Lower leg skin (tissue), 4 donors: ENCODE results near the gene CSNK1G2. TPM values are rescaled to one million over a fixed set of nuclear protein-coding genes. Genes with fewer than 3 reads are reported as not detected.
"Not testable (repeated sequence)": the region's sequence is repeated elsewhere in the genome, so short reads cannot be mapped to it uniquely, and the experiment has no call there.

Source experiments
- DNase-seq, 2 donors: peaks; one replicate each; pipeline ENCODE4 v3.0.0-alpha.2; 2019; ENCODE audit warnings: low spot score in 2 of 2
- H3K4me3 ChIP-seq: fragments of 200-600 bp; sonication (generic); 2 replicates; pipeline ENCODE4 v1.5.1; 2017; ENCODE audit warnings: mild to moderate bottlenecking, low read depth; ENCODE audit not compliant: poor library complexity, severe bottlenecking
- POLR2A ChIP-seq, 2 donors: fragments of 450-650 bp; IDR thresholded peaks; one replicate each; pipeline ENCODE4 v1.6.1; 2016 to 2017; ENCODE audit warnings: antibody characterized with exemption in 2 of 2, mild to moderate bottlenecking in 1 of 2, moderate library complexity in 1 of 2
- WGBS, 2 donors: methylation state at CpG; one replicate each; pipeline ENCODE4 v1.1.5; 2018; 5-methylcytosine and 5-hydroxymethylcytosine counted together
- intact Hi-C: fragments of 100-400 bp; cut with DNase I; formaldehyde crosslinking; loops from one replicate; pipeline ENCODE4 v1.15.0; 2023; ENCODE audit warnings: low total_unique reads
- total RNA-seq, 4 donors: library from RNA; depleted of rRNA; stranded (reverse); fragments of >200 nt; gene quantifications; one replicate each; pipeline ENCODE4 v1.1.0, GENCODE V29; 2016
- TF ChIP-seq, protein P1 (sequence below), 3 donors: fragments of 450-650 bp; IDR thresholded peaks; one replicate each; pipeline ENCODE4 v1.5.1; 2016; ENCODE audit warnings: antibody characterized with exemption in 3 of 3, mild to moderate bottlenecking in 3 of 3, moderate library complexity in 2 of 3

Gene CSNK1G2
- total RNA-seq, 4 donors from 2014 or later: 58.8 to 76.9 (median 63.1) TPM

DNA sequence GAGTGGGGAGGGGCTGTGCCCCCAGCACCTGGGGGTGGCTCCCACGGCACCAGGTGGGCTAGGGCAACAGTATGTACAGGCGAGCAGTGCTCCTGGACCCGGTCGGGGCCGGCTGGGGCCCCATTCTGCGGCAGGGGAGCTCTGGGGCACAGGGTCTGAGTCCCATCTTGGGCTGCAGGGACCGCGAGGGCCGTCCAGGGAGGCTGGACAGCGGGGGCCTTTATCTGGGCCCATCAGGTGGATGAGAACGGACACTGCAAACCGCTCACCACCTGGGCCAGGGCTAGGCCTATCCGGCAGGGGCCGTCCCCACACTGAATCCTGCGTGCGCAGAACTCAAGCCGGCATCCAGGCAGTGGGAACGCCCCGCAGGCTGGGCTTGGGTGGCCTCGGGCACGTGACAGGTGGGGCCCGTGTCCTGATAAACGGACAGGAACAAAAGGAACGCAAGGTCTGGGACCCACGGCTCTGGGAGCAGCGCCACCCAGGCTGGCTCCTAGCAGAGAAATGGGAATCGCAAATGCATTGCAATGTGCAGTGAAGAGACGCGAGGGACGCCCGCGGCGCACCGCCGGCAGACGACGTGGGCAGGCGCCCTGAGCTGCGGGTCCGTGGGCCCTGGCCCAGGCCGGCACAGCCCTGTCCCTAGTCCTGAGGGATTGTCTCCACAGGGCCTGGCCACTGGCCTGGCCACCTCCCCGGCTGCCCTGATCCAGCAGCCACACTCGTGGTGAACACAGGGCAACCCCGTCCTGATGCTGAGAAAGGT lies 44.8 kb downstream of the CSNK1G2 start:
- no peak for DNase-seq
- intact Hi-C loops: no loop called here
- 88 to 91% methylated on average over 44 of the region's 44 CpGs for WGBS, 2 donors
- no peak overlapping the region for H3K4me3 ChIP-seq
- TF ChIP-seq, protein P1, sequence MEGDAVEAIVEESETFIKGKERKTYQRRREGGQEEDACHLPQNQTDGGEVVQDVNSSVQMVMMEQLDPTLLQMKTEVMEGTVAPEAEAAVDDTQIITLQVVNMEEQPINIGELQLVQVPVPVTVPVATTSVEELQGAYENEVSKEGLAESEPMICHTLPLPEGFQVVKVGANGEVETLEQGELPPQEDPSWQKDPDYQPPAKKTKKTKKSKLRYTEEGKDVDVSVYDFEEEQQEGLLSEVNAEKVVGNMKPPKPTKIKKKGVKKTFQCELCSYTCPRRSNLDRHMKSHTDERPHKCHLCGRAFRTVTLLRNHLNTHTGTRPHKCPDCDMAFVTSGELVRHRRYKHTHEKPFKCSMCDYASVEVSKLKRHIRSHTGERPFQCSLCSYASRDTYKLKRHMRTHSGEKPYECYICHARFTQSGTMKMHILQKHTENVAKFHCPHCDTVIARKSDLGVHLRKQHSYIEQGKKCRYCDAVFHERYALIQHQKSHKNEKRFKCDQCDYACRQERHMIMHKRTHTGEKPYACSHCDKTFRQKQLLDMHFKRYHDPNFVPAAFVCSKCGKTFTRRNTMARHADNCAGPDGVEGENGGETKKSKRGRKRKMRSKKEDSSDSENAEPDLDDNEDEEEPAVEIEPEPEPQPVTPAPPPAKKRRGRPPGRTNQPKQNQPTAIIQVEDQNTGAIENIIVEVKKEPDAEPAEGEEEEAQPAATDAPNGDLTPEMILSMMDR (IDR thresholded peaks at IDR 0.05): no peak

DNA sequence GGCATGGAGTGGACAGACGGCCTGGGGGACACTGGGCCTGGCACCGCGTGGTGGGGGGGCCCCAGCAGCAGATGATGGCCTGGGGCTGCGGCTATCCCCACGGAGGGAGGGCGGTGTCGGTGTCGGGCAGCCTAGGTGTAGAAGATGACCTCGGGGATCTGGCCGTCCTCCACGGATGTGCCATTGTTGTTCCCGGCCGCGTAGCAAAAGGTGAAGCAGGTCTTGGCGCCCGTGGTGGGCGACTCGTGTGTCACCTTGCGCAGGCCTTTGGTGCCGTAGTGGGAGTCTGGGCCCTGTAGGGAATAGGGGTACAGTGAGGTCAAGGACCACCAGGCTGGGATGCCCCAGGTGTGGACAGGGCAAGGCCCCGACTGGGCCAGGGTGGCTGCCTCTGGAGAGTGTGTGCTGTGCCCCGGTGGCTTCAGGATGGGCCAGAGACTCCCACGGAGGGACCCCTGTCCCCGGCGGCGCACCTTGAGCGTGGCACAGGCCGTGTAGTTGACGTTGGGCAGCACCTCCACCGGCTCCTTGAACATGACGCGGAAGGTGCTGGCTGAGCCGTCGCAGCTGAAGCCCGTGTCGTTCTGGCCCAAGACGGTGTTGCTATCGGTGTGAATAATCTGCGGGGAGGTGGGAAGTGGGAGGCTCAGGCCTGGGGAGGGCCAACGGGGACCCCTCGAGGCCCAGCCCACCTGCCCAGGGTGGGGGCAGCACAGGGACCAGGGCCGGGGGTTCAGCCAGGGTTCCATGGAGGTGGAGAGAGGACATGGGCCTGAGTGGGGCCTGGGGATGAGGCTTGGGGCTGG lies 45.6 kb downstream of the CSNK1G2 start:
- intact Hi-C loops: no loop called here
- H3K4me3 ChIP-seq: no peak overlapping the region
- TF ChIP-seq, protein P1 (IDR thresholded peaks at IDR 0.05): no peak
- TF ChIP-seq POLR2A (IDR thresholded peaks at IDR 0.05): no peak
- 89 to 93% methylated on average over 36 to 42 of the region's 42 CpGs for WGBS, 2 donors
- DNase-seq: no peak

DNA sequence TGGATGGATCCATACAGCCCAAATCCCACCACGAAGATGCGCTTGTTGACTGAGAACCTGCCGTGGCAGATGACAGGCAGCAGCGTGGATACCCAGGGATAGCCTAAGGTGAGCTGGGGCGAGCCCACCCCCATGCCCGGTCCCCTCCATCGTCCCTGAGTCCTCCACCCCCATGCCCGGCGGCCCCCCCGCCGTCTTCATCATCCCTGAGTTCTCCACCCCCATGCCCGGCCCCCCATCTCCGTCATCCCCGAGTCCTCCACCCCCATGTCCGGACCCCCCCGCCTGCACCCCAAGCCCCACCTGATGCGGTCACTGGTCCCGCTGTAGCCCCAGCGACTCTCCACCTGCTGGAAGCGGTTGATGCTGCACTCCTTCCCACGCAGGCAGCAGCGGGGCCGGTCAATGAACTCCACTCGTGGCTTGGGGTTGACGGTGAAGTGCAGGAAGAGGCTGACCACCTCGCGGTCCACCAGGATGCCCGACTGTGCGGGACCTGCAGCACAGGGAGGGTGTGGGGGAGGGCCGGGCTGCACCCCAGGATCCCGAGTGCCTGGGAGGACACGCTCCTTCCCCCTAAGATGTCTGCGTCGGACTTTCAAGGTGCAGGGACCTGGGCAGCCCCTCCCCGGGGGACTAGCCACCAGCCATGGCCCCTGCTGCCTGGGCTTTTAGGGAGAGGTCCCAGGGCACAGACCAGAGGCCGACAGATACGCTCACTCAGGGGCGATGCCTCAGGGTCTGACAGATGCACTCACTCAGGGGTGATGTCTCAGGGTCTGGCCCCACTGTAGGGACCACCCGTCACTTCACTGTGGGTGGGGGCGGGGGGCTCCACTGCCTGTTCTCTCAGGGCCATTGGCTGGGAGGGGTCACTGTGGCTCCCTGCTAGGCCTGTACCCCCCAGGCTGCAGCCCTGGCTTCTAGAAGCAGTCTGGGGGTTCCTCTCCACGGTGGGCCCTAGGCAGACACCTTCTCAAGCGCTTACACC lies 46.5 kb downstream of the CSNK1G2 start:
- H3K4me3 ChIP-seq: no peak overlapping the region
- 82 to 83% methylated on average over 19 to 29 of the region's 42 CpGs for WGBS, 2 donors
- no peak for DNase-seq
- intact Hi-C loops: no loop called here
- TF ChIP-seq, protein P1 (IDR thresholded peaks at IDR 0.05): no peak
- no peak for TF ChIP-seq POLR2A (IDR thresholded peaks at IDR 0.05)

DNA sequence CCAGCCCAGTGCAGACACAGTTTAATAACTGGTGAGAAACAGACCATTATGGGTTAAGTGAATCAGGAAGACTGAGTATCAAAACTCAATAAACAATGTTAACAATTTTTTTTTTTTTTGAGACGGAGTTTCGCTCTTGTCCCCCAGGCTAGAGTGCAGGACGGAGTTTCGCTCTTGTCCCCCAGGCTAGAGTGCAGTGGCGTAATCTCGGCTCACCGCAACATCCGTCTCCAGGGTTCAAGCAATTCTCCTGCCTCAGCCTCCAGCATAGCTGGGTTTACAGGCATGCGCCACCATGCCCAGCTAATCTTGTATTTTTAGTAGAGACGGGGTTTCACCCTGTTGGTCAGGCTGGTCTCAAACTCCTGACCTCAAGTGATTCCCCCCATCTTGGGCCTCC lies 47.5 kb downstream of the CSNK1G2 start:
- intact Hi-C loops, H3K4me3 ChIP-seq: not testable (repeated sequence)
- 74 to 82% methylated on average over 10 of the region's 10 CpGs for WGBS, 2 donors

DNA sequence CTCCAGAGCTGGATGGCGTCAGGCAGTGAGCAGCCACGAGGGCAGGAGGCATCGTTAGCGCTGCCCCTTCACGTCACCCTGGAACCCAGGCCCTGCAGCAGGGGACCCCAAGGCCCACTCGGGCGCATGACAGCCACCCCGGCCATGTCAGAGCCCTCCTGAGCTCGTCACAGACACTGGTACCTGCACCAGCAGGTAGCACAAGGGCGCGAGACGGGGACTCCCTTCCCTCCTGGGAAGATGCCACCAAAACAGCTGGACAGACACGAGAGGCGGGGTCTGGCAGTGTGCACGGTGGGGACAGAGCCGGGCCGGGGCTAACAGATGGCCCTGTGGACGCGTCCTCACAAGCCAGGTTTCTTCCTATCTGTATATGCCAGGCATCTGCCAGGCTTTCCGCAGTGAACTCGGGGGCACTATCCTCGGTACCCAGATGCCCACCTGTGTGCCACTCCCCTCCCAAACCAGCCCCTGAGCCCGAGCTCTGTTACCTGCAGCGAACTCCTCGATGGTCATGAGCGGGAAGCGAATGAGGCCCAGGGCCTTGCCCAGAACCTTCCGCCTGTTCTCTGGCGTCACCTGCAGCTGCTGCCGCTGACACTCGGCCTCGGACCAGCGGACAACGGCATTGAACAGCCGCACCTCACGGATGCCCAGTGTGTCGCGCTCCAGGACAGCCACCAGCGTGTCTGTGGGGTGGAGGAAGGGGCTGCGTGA lies 48.7 kb downstream of the CSNK1G2 start:
- no peak for DNase-seq
- H3K4me3 ChIP-seq: no peak overlapping the region
- intact Hi-C loops: no loop called here
- TF ChIP-seq POLR2A (IDR thresholded peaks at IDR 0.05): no peak
- TF ChIP-seq, protein P1 (IDR thresholded peaks at IDR 0.05): no peak
- 91 to 92% methylated on average over 26 to 39 of the region's 40 CpGs for whole genome bisulfite sequencing, 2 donors

More for the DNA sequence above, 47.5 kb downstream of the CSNK1G2 start:
- not testable (repeated sequence) for DNase-seq
